ENCODE data around the gene TMEM50B. TPM values are rescaled to one million over a fixed set of nuclear protein-coding genes. Genes with fewer than 3 reads are reported as not detected.

TMEM50B gene
- total RNA-seq, 2 experiments from 2014 or later = 38.4 to 40.3 TPM

DNA sequence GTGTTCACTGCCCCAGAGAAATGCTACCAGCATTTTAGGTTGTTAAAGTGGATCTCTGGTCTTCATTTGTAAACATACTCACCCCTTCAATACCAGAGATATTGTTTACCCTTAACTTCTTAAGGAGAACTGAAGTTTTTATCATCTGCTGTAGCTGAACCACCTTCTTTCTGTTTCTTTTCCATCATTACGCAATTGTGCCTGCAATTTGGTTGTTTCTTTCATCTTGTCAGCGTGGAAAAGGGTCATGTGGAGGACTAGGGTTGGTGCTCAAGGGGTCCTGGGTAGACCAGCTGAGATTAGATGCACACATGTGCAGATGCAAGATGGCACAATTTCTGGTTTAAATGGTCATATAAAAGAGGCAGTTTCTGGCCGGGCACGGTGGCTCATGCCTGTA lies 39.1 kb upstream of the TMEM50B start:
- Histone ChIP-seq H3K4me3 (ENCODE audit: low read length) (no peak overlapping the region), H3K27me3 (ENCODE audit: control insufficient read depth in 1 of 2, insufficient read depth in 2 of 2, low read length in 2 of 2) (no peaks in the 10 kb centered on the region), H3K27ac (ENCODE audit: low read depth in 1 of 2, low read length in 2 of 2) (no peak overlapping the region), H3K9me3 (ENCODE audit: control insufficient read depth in 1 of 2, insufficient read depth in 1 of 2, low read length in 2 of 2) (no peaks in the 10 kb centered on the region), H3K4me1 (ENCODE audit: insufficient read depth, low read length) (no peaks in the 10 kb centered on the region), H3K36me3 (ENCODE audit: insufficient read depth, low read length) (peaks cover 63% of the 10 kb centered on the region)
- TF ChIP-seq, protein P1, sequence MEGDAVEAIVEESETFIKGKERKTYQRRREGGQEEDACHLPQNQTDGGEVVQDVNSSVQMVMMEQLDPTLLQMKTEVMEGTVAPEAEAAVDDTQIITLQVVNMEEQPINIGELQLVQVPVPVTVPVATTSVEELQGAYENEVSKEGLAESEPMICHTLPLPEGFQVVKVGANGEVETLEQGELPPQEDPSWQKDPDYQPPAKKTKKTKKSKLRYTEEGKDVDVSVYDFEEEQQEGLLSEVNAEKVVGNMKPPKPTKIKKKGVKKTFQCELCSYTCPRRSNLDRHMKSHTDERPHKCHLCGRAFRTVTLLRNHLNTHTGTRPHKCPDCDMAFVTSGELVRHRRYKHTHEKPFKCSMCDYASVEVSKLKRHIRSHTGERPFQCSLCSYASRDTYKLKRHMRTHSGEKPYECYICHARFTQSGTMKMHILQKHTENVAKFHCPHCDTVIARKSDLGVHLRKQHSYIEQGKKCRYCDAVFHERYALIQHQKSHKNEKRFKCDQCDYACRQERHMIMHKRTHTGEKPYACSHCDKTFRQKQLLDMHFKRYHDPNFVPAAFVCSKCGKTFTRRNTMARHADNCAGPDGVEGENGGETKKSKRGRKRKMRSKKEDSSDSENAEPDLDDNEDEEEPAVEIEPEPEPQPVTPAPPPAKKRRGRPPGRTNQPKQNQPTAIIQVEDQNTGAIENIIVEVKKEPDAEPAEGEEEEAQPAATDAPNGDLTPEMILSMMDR (IDR thresholded peaks at IDR 0.05) = no peak
- H3K27ac Mint-ChIP-seq = no peak overlapping the region
- intact Hi-C loops (cut with DNase I, micrococcal nuclease) = no loop called here
- DNase-seq = no peak
- CTCF ChIA-PET = no interaction called here
- POLR2A ChIA-PET = interaction anchor here (0.8 to 2.0 kb wide), 2 partner anchors 10 to 28 kb away, joined by 4 to 5 read pairs; partner anchors contain the start of gene DNAJC28
- H3K9me3 Mint-ChIP-seq = no peaks in the 10 kb centered on the region
- no peak for ATAC-seq (ENCODE audit: poor library complexity)
- H3K4me1 Mint-ChIP-seq (ENCODE audit: low read depth) = no peaks in the 10 kb centered on the region
- H3K27me3 Mint-ChIP-seq = no peaks in the 10 kb centered on the region
- no peak overlapping the region for H3K4me3 Mint-ChIP-seq
- peaks cover 77% of the 10 kb centered on the region for H3K36me3 Mint-ChIP-seq (ENCODE audit: low read depth)

DNA sequence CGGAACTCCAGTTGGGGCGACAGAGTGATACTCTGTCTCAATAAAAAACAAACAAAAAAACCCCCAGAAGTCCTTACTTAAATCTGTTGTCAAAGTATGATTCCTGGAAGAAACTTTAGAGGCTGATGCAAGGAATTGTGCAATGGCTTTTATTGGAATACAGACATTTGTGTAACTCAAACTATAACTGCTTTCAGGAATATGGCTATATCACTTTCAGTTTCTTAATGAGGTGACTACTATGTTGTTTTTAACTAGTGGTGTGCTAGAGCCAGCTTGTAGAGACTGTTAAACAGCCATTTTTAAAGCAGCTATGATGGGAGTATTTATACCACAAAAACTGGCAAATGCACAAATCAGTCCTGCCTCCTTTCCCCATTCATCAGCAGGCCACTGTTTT lies 34.5 kb upstream of the TMEM50B start:
- peaks cover 85% of the 10 kb centered on the region for H3K36me3 Mint-ChIP-seq (ENCODE audit: low read depth)
- no peaks in the 10 kb centered on the region for H3K9me3 Mint-ChIP-seq
- H3K27ac Mint-ChIP-seq = no peak overlapping the region
- ATAC-seq (ENCODE audit: poor library complexity) (no peak), DNase-seq (no peak)
- intact Hi-C loops (cut with DNase I, micrococcal nuclease) = no loop called here
- no peak overlapping the region for H3K4me3 ChIP-seq (ENCODE audit: low read length)
- TF ChIP-seq, protein P1 (IDR thresholded peaks at IDR 0.05) = no peak
- H3K4me3 Mint-ChIP-seq = no peak overlapping the region
- H3K27me3 ChIP-seq (ENCODE audit: control insufficient read depth in 1 of 2, insufficient read depth in 2 of 2, low read length in 2 of 2) = no peaks in the 10 kb centered on the region
- H3K27me3 Mint-ChIP-seq = no peaks in the 10 kb centered on the region
- H3K27ac ChIP-seq (ENCODE audit: low read depth in 1 of 2, low read length in 2 of 2) = no peak overlapping the region
- ChIA-PET POLR2A (interaction anchor here (2.0 kb wide), 1 partner anchor 34 kb away, joined by 8 read pairs; the partner anchor contains the start of gene TMEM50B), CTCF (interaction anchor here (0.6 kb wide), 1 partner anchor 1008 kb away, joined by 5 read pairs; no protein-coding TSS in a partner anchor)
- H3K4me1 Mint-ChIP-seq (ENCODE audit: low read depth) = no peaks in the 10 kb centered on the region
- H3K9me3 ChIP-seq (ENCODE audit: control insufficient read depth in 1 of 2, insufficient read depth in 1 of 2, low read length in 2 of 2) = no peaks in the 10 kb centered on the region
- H3K4me1 ChIP-seq (ENCODE audit: insufficient read depth, low read length) = no peaks in the 10 kb centered on the region
- H3K36me3 ChIP-seq (ENCODE audit: insufficient read depth, low read length) = peaks cover 77% of the 10 kb centered on the region

DNA sequence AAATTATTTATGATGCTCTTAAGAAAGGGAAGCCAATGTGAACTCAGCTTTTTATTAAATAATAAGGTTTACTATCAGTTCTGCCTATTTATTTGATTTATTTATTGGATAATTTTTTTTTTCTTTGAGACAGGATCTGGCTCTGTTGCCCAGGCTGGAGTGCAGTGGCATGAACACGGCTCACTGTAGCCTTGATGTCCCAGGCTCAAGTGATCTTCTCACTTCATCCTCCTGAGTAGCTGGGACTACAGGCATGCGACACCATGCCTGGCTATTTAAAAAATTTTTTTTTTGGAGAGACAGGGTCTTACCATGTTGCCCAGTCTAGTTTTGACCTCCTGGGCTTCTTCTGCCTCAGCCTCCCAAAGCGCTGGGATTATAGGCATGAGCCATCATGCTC lies 32.7 kb upstream of the TMEM50B start:
- TF ChIP-seq, protein P1 (IDR thresholded peaks at IDR 0.05) = no peak
- Histone ChIP-seq H3K27me3 (ENCODE audit: control insufficient read depth in 1 of 2, insufficient read depth in 2 of 2, low read length in 2 of 2) (no peaks in the 10 kb centered on the region), H3K36me3 (ENCODE audit: insufficient read depth, low read length) (peaks cover 68% of the 10 kb centered on the region), H3K27ac (ENCODE audit: low read depth in 1 of 2, low read length in 2 of 2) (no peak overlapping the region), H3K9me3 (ENCODE audit: control insufficient read depth in 1 of 2, insufficient read depth in 1 of 2, low read length in 2 of 2) (no peaks in the 10 kb centered on the region), H3K4me1 (ENCODE audit: insufficient read depth, low read length) (no peaks in the 10 kb centered on the region), H3K4me3 (ENCODE audit: low read length) (no peak overlapping the region)
- intact Hi-C loops (cut with DNase I, micrococcal nuclease) = no loop called here
- Mint-ChIP-seq H3K4me3 (no peak overlapping the region), H3K36me3 (ENCODE audit: low read depth) (peaks cover 82% of the 10 kb centered on the region), H3K4me1 (ENCODE audit: low read depth) (no peaks in the 10 kb centered on the region), H3K27me3 (no peaks in the 10 kb centered on the region), H3K27ac (no peak overlapping the region), H3K9me3 (no peaks in the 10 kb centered on the region)
- no peak for ATAC-seq (ENCODE audit: poor library complexity)
- ChIA-PET CTCF (interaction anchor here (0.7 kb wide), 2 partner anchors 67 to 477 kb away, joined by 3 read pairs; no protein-coding TSS in a partner anchor), POLR2A (interaction anchor here (1.2 kb wide), 1 partner anchor 21 kb away, joined by 3 read pairs; the partner anchor contains the start of gene DNAJC28)
- no peak for DNase-seq

Data from CD4-positive, alpha-beta T cell (primary cell).